Neural cell (in vitro differentiated cells): Measurements from ENCODE around the gene ELOVL2. TPM values are rescaled to one million over a fixed set of nuclear protein-coding genes. Genes with fewer than 3 reads are reported as not detected.

Source experiments
- H2AFZ ChIP-seq: fragments of 200-600, 300-800 bp; sonication (generic), shearing (Covaris generic); 2 replicates; pipeline ENCODE4 v1.6.0; 2014; ENCODE audit warnings: low read depth, mild to moderate bottlenecking, antibody characterized with exemption, low read length, moderate library complexity
- H3F3A ChIP-seq: fragments of 200-600 bp; shearing (Covaris generic); 2 replicates; pipeline ENCODE4 v1.6.1; 2016; ENCODE audit warnings: mild to moderate bottlenecking, moderate library complexity, mixed read lengths, antibody characterized with exemption, low read length; ENCODE audit not compliant: insufficient read depth, poor library complexity, severe bottlenecking
- H3K27ac ChIP-seq: fragments of 200-600, 300-800 bp; sonication (generic), shearing (Covaris generic); 2 replicates; pipeline ENCODE4 v1.5.1; 2014; ENCODE audit warnings: mild to moderate bottlenecking, low read length, moderate library complexity
- H3K27me3 ChIP-seq: fragments of 300-800, 200-600 bp; sonication (generic), shearing (Covaris generic); 2 replicates; pipeline ENCODE4 v1.6.0; 2014; ENCODE audit warnings: mild to moderate bottlenecking, low read depth, low read length, moderate library complexity; ENCODE audit not compliant: insufficient read depth
- H3K36me3 ChIP-seq: fragments of 300-800, 200-600 bp; sonication (generic), shearing (Covaris generic); 2 replicates; pipeline ENCODE4 v1.5.1; 2014; ENCODE audit warnings: mild to moderate bottlenecking, antibody characterized with exemption, low read length, moderate library complexity; ENCODE audit not compliant: insufficient read depth
- H3K4me2 ChIP-seq: fragments of 300-800, 200-600 bp; sonication (generic), shearing (Covaris generic); 2 replicates; pipeline ENCODE4 v1.6.0; 2014; ENCODE audit warnings: mild to moderate bottlenecking, low read length
- H3K4me3 ChIP-seq: fragments of 300-800, 200-600 bp; sonication (generic), shearing (Covaris generic); 2 replicates; pipeline ENCODE4 v1.5.1; 2014; ENCODE audit warnings: mild to moderate bottlenecking, low read length, moderate library complexity
- H3K79me2 ChIP-seq: fragments of 200-600 bp; shearing (Covaris generic); replicated peaks from 2 replicates; pipeline ENCODE4 v1.6.0; 2014; ENCODE audit warnings: mild to moderate bottlenecking, low read length, moderate library complexity; ENCODE audit not compliant: insufficient read depth
- H3K9ac ChIP-seq: fragments of 300-800, 200-600 bp; sonication (generic), shearing (Covaris generic); 2 replicates; pipeline ENCODE4 v1.6.1; 2016; ENCODE audit warnings: mild to moderate bottlenecking, low read length, mixed read lengths
- H3K9me2 ChIP-seq: fragments of 200-600 bp; shearing (Covaris generic); 2 replicates; pipeline ENCODE4 v1.6.1; 2016; ENCODE audit warnings: mild to moderate bottlenecking, low read length, mixed read lengths; ENCODE audit not compliant: insufficient read depth
- H3K9me3 ChIP-seq: fragments of 200-600, 300-800 bp; sonication (generic), shearing (Covaris generic); 2 replicates; pipeline ENCODE4 v1.6.1; 2016; ENCODE audit warnings: mild to moderate bottlenecking, mixed run types, low read length, moderate library complexity, mixed read lengths
- H4K20me1 ChIP-seq: fragments of 200-600 bp; shearing (Covaris generic); 2 replicates; pipeline ENCODE4 v1.6.1; 2016; ENCODE audit warnings: mild to moderate bottlenecking, mixed run types; ENCODE audit not compliant: insufficient read depth
- EP300 ChIP-seq: fragments of 450-650 bp; conservative IDR thresholded peaks from 2 replicates; pipeline ENCODE4 v1.6.1; 2014; ENCODE audit warnings: antibody characterized with exemption, mild to moderate bottlenecking, moderate library complexity; ENCODE audit not compliant: poor library complexity, severe bottlenecking
- EZH2 ChIP-seq: fragments of 200-600, 300-800 bp; shearing (Covaris generic), sonication (generic); IDR thresholded peaks from 2 replicates; pipeline ENCODE4 v1.6.1; 2014; ENCODE audit warnings: antibody characterized with exemption, low read length, borderline replicate concordance, mild to moderate bottlenecking; ENCODE audit not compliant: insufficient read depth, poor library complexity, severe bottlenecking
- MXI1 ChIP-seq: fragments of 450-650 bp; conservative IDR thresholded peaks from 2 replicates; pipeline ENCODE4 v1.6.1; 2014; ENCODE audit warnings: antibody characterized with exemption, mild to moderate bottlenecking; ENCODE audit not compliant: poor library complexity, severe bottlenecking
- POLR2AphosphoS5 ChIP-seq: IDR thresholded peaks from 2 replicates; pipeline ENCODE4 v1.6.1; 2012
- RAD21 ChIP-seq: fragments of 450-650 bp; conservative IDR thresholded peaks from 2 replicates; pipeline ENCODE4 v1.6.1; 2014; ENCODE audit warnings: antibody characterized with exemption, mild to moderate bottlenecking, moderate library complexity
- SMC3 ChIP-seq: fragments of 450-650 bp; conservative IDR thresholded peaks from 2 replicates; pipeline ENCODE4 v1.6.1; 2014; ENCODE audit warnings: antibody characterized with exemption, mild to moderate bottlenecking, moderate library complexity; ENCODE audit not compliant: poor library complexity
- TAF1 ChIP-seq: IDR thresholded peaks from 2 replicates; pipeline ENCODE4 v1.6.1; 2012; ENCODE audit warnings: low read depth
- polyA plus RNA-seq: library from polyadenylated mRNA; depleted of rRNA; stranded (reverse); fragments of >200 nt; gene quantifications from 2 replicates; pipeline ENCODE4 v1.2.3, GENCODE V29; 2014
- TF ChIP-seq, protein P1 (sequence below): IDR thresholded peaks from 2 replicates; pipeline ENCODE4 v1.6.1; 2012; ENCODE audit warnings: borderline replicate concordance
- TF ChIP-seq, protein P2 (sequence below): fragments of 450-650 bp; IDR thresholded peaks from 2 replicates; pipeline ENCODE4 v1.5.1; 2014; ENCODE audit warnings: antibody characterized with exemption, mild to moderate bottlenecking, moderate library complexity; ENCODE audit not compliant: poor library complexity, severe bottlenecking

Gene ELOVL2
- polyA plus RNA-seq, 1 donor from 2014 or later = 5.4 TPM

DNA sequence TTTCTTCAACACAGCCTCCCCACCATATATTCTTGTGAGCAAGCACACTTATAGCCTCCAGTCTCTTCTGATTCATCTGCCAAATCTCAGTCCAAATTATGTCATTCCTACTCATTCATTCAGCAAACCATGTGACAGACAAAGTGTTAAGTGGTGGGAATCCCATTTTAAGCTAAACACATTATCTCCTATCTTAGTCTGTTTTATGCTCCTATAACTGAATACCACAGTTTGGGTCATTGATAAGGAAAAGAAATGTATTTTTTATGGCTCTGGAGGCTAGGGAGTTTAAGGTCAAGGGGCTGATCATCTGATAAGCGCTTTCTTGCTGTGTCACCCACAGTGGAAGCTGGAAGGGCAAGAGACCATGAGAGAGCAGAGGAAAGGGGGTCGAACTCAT lies 25.7 kb upstream of the ELOVL2 start:
- Histone ChIP-seq H3K4me3 (no peak overlapping the region), H3K27ac (no peak overlapping the region), H3K4me2 (no peak overlapping the region), H3K9ac (no peak overlapping the region), H2AFZ (no peak overlapping the region), H4K20me1 (no peaks in the 10 kb centered on the region), H3K79me2 (no peaks in the 10 kb centered on the region), H3F3A (no peaks in the 10 kb centered on the region), H3K9me3 (no peaks in the 10 kb centered on the region), H3K36me3 (no peaks in the 10 kb centered on the region), H3K9me2 (no peaks in the 10 kb centered on the region), H3K27me3 (no peaks in the 10 kb centered on the region)
- TF ChIP-seq, protein P1, sequence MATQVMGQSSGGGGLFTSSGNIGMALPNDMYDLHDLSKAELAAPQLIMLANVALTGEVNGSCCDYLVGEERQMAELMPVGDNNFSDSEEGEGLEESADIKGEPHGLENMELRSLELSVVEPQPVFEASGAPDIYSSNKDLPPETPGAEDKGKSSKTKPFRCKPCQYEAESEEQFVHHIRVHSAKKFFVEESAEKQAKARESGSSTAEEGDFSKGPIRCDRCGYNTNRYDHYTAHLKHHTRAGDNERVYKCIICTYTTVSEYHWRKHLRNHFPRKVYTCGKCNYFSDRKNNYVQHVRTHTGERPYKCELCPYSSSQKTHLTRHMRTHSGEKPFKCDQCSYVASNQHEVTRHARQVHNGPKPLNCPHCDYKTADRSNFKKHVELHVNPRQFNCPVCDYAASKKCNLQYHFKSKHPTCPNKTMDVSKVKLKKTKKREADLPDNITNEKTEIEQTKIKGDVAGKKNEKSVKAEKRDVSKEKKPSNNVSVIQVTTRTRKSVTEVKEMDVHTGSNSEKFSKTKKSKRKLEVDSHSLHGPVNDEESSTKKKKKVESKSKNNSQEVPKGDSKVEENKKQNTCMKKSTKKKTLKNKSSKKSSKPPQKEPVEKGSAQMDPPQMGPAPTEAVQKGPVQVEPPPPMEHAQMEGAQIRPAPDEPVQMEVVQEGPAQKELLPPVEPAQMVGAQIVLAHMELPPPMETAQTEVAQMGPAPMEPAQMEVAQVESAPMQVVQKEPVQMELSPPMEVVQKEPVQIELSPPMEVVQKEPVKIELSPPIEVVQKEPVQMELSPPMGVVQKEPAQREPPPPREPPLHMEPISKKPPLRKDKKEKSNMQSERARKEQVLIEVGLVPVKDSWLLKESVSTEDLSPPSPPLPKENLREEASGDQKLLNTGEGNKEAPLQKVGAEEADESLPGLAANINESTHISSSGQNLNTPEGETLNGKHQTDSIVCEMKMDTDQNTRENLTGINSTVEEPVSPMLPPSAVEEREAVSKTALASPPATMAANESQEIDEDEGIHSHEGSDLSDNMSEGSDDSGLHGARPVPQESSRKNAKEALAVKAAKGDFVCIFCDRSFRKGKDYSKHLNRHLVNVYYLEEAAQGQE = no peak
- TF ChIP-seq, protein P2, sequence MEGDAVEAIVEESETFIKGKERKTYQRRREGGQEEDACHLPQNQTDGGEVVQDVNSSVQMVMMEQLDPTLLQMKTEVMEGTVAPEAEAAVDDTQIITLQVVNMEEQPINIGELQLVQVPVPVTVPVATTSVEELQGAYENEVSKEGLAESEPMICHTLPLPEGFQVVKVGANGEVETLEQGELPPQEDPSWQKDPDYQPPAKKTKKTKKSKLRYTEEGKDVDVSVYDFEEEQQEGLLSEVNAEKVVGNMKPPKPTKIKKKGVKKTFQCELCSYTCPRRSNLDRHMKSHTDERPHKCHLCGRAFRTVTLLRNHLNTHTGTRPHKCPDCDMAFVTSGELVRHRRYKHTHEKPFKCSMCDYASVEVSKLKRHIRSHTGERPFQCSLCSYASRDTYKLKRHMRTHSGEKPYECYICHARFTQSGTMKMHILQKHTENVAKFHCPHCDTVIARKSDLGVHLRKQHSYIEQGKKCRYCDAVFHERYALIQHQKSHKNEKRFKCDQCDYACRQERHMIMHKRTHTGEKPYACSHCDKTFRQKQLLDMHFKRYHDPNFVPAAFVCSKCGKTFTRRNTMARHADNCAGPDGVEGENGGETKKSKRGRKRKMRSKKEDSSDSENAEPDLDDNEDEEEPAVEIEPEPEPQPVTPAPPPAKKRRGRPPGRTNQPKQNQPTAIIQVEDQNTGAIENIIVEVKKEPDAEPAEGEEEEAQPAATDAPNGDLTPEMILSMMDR = no peak
- TF ChIP-seq EP300 (no peak), SMC3 (no peak), POLR2AphosphoS5 (no peak), RAD21 (no peak), EZH2 (no peak), MXI1 (no peak), TAF1 (no peak)

DNA sequence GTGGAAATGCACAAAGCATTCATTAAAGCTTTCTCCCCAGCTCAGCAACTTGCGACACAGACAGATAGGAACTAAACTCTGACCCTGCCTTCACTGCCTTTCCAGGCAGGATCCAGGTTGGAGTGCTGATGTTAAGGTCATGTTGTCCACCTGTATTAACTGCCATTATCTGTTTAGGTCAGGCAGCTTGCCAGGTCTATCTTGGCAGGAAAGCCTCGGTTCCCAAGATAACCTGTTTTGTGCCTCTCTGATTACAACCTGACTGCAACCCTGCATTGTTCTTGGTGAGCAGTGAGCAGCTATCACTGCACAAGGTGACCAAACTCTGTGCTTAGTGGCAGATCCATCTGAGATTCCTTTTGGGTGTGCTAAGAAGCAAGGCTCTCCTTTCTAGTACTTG lies 23.2 kb upstream of the ELOVL2 start:
- Histone ChIP-seq H4K20me1 (no peaks in the 10 kb centered on the region), H2AFZ (no peak overlapping the region), H3F3A (no peaks in the 10 kb centered on the region), H3K9me3 (no peaks in the 10 kb centered on the region), H3K36me3 (no peaks in the 10 kb centered on the region), H3K27me3 (no peaks in the 10 kb centered on the region), H3K9ac (no peak overlapping the region), H3K4me2 (no peak overlapping the region), H3K4me3 (no peak overlapping the region), H3K27ac (no peak overlapping the region), H3K9me2 (no peaks in the 10 kb centered on the region), H3K79me2 (no peaks in the 10 kb centered on the region)
- TF ChIP-seq, protein P1 = no peak
- no peak for TF ChIP-seq TAF1
